GM12801 (cell line): ENCODE data around the gene WSCD2.

ENCODE experiments used
- CTCF ChIP-seq: IDR thresholded peaks from one replicate; pipeline ENCODE4 v1.5.1; 2011; ENCODE audit warnings: control low read depth; ENCODE audit not compliant: insufficient read length; ENCODE audit errors: extremely low read depth

WSCD2 gene

DNA sequence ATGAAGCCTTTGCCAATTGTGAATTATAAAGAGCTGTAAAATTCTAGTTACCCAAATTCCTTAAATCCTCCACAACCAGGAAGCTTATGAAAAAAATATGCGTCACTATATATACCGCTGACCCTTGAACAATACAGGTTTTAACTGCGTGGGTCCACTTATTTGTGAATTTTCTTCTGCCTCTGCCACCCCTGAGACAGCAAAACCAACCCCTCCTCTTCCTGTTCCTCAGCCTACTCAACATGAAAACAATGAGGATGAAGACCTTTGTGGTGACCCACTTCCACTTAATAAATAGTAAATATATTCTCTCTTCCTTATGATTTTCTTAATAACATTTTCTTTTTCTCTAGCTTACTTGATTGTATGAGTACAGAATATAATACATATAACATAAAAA is 167.9 kb downstream of the WSCD2 start:
- no peak for TF ChIP-seq CTCF

GRCh38 chr12:108297424-108297823 is 168.3 kb downstream of the WSCD2 start:
- TF ChIP-seq CTCF, result no peak

DNA sequence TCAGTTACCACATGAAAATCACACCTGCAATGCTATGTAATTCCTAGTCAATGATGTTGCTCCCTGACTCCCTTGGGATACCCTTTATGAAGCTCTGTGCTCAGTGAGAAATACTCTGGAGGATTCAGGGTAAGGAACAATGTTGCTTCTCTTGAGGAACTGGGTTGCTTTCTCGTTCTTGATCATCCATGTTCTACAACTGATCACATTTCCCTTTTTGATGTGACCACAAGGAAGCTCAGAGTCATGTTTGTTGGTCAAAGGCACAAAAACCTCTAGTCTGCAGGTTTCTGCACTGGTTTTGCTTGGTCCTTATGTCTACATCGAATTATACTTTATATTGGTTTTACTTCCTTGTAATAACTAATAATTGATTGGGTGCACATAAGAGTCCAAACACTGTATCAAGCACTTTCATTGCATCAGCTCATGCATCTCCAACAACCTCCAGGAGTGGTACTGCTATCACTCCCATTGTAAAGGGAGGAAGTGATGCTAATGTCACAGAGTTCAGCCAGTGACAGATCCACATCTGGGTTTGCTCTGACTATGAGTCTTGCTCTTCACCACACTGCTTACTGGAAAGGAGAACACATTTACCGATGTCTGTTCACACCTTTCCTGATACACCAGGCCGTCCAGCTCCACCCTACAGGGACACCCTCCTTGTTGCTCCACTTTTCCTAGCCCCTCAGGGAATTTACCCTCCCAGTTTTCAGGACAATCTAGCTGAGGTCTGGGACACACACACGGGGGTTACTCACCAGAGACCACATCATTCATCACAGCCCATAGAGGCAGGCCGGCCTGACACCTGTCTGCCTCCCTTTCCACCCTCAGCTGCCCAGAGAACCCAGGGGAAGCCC is 169.0 kb downstream of the WSCD2 start:
- TF ChIP-seq CTCF, result no peak

DNA sequence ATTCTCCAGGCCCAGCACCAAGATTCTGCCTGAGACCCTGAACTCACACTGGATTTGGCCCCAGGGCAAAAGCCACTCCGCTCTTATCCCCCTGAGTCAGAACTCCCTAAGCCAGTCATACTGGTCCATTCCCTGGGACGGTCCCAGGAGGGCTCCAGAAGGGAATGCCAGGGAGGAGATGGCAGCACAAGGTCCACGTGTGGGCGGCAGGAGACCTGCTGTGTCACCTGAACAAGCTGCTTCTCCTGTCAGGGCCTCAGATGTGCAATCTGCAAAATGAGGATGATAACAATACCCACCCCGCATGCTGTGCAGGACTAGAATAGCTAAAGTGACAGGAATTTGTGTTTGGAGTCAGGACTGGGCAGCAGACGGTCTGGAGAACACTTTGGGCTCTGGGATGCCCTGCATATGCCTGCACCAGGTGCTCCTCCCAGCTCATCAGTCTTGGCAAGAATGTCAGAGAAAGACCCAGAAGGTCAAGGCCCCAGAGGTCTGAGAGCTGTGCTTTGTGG is 169.7 kb downstream of the WSCD2 start:
- TF ChIP-seq CTCF, result no peak

- TF ChIP-seq CTCF, result no peak
Observed at GRCh38 chr12:108299516-108299915, 170.4 kb downstream of the WSCD2 start.
